ENCODE data around the gene HEPN1. TPM values are rescaled to one million over a fixed set of nuclear protein-coding genes. Genes with fewer than 3 reads are reported as not detected.

Gene HEPN1
- total and polyA plus RNA-seq, 9 of the 15 experiments (the other 6 are each of a cell fraction or from before 2014, with no cell fraction given) = not detected

- TF ChIP-seq HSF4 (CRISPR knock-in tag; IDR thresholded peaks at IDR 0.05; ENCODE audit: borderline replicate concordance) (no peak), TFAM (CRISPR knock-in tag; conservative IDR thresholded peaks at IDR 0.05) (no peak), KLF1 (tag; IDR thresholded peaks at IDR 0.05) (no peak), GATA2 (CRISPR knock-in tag; IDR thresholded peaks at IDR 0.05) (no peak), ZFX (CRISPR knock-in tag; IDR thresholded peaks at IDR 0.05) (no peak), ELK3 (CRISPR knock-in tag; IDR thresholded peaks at IDR 0.05) (no peak), SMARCB1 (IDR thresholded peaks at IDR 0.05; ENCODE audit: insufficient read length, low read depth) (no peak)
- TF ChIP-seq, protein P1, sequence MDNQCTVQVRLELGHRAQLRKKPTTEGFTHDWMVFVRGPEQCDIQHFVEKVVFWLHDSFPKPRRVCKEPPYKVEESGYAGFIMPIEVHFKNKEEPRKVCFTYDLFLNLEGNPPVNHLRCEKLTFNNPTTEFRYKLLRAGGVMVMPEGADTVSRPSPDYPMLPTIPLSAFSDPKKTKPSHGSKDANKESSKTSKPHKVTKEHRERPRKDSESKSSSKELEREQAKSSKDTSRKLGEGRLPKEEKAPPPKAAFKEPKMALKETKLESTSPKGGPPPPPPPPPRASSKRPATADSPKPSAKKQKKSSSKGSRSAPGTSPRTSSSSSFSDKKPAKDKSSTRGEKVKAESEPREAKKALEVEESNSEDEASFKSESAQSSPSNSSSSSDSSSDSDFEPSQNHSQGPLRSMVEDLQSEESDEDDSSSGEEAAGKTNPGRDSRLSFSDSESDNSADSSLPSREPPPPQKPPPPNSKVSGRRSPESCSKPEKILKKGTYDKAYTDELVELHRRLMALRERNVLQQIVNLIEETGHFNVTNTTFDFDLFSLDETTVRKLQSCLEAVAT (IDR thresholded peaks at IDR 0.05) = no peak
- TF ChIP-seq, protein P2, sequence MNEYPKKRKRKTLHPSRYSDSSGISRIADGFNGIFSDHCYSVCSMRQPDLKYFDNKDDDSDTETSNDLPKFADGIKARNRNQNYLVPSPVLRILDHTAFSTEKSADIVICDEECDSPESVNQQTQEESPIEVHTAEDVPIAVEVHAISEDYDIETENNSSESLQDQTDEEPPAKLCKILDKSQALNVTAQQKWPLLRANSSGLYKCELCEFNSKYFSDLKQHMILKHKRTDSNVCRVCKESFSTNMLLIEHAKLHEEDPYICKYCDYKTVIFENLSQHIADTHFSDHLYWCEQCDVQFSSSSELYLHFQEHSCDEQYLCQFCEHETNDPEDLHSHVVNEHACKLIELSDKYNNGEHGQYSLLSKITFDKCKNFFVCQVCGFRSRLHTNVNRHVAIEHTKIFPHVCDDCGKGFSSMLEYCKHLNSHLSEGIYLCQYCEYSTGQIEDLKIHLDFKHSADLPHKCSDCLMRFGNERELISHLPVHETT (CRISPR knock-in tag; conservative IDR thresholded peaks at IDR 0.05 in 1 of 2, IDR thresholded peaks at IDR 0.05 in 1 of 2) = no peak
Observed at GRCh38 chr11:124879493-124880289, 39.4 kb upstream of the HEPN1 start (continued).

Data from K562 (cell line).